K562 (cell line): Measurements from ENCODE around the gene PNPLA1.

ENCODE experiments used
- ATF4 ChIP-seq: fragments of 450-650 bp; formaldehyde crosslinking; IDR thresholded peaks from 2 replicates; pipeline ENCODE4 v1.4.0; 2022; ENCODE audit warnings: mild to moderate bottlenecking, moderate library complexity
- BRCA1 ChIP-seq, 2 experiments: fragments of 450-650 bp in 1 of 2; sonication (generic) in 1 of 2; formaldehyde crosslinking in 1 of 2; IDR thresholded peaks; 2 replicates each; pipeline versions ENCODE4 v1.5.0 to v1.6.1; 2017 to 2020; ENCODE audit warnings: mild to moderate bottlenecking in 1 of 2, missing genetic modification reagents in 1 of 2
- CTCF ChIP-seq, 3 experiments: IDR thresholded peaks in 2 of 3; conservative IDR thresholded peaks in 1 of 3; 2 replicates each; pipeline ENCODE4 v1.5.1; 2011 to 2012; ENCODE audit warnings: low read length in 3 of 3, mild to moderate bottlenecking in 3 of 3, control low read depth in 2 of 3, improper control_type of control experiment in 1 of 3, inconsistent platforms in 1 of 3, low read depth in 1 of 3, mixed read lengths in 1 of 3, moderate library complexity in 1 of 3; ENCODE audit not compliant: insufficient read depth in 2 of 3
- MXI1 ChIP-seq: IDR thresholded peaks from 2 replicates; pipeline ENCODE4 v1.6.1; 2011; ENCODE audit warnings: low read depth, mild to moderate bottlenecking, improper control_type of control experiment, low read length
- MYC ChIP-seq, 2 experiments: fragments of 250-450 bp in 1 of 2; sonication (Bioruptor Pico) in 1 of 2; IDR thresholded peaks; 2 replicates each; pipeline versions ENCODE4 v1.5.1 to v1.6.1; 2012 to 2021; ENCODE audit warnings: low read depth in 2 of 2, borderline replicate concordance in 1 of 2, improper control_type of control experiment in 1 of 2, low read length in 1 of 2, mild to moderate bottlenecking in 1 of 2, moderate library complexity in 1 of 2
- TAF1 ChIP-seq: IDR thresholded peaks from 2 replicates; pipeline ENCODE4 v1.6.1; 2011; ENCODE audit warnings: mild to moderate bottlenecking, low read length, moderate library complexity; ENCODE audit not compliant: insufficient read depth, control insufficient read depth, severe bottlenecking; ENCODE audit errors: extremely low read depth
- ZNF217 ChIP-seq: sonication (generic); formaldehyde crosslinking; IDR thresholded peaks from 2 replicates; pipeline ENCODE4 v1.8.0; 2022; ENCODE audit warnings: mild to moderate bottlenecking, missing genetic modification reagents
- ZZZ3 ChIP-seq: fragments of 450-650 bp; IDR thresholded peaks from 2 replicates; pipeline ENCODE4 v1.6.1; 2016; ENCODE audit warnings: antibody characterized with exemption, mild to moderate bottlenecking, moderate library complexity

- no peak for TF ChIP-seq MYC (IDR thresholded peaks at IDR 0.05; ENCODE audit: low read depth, low read length)
- no peak for TF ChIP-seq MYC (CRISPR knock-in tag; IDR thresholded peaks at IDR 0.05; ENCODE audit: borderline replicate concordance, low read depth)
- no peak for TF ChIP-seq CTCF (IDR thresholded peaks at IDR 0.05 in 2 of 3, conservative IDR thresholded peaks at IDR 0.05 in 1 of 3; ENCODE audit: insufficient read depth in 2 of 3, low read depth in 1 of 3, low read length in 3 of 3)
- TF ChIP-seq ATF4 (CRISPR knock-in tag), result no peak
- no peak for TF ChIP-seq MXI1
- no peak for TF ChIP-seq ZZZ3
- TF ChIP-seq BRCA1 (IDR thresholded peaks at IDR 0.05), result no peak
- TF ChIP-seq BRCA1 (CRISPR knock-in tag; IDR thresholded peaks at IDR 0.05), result no peak
- TF ChIP-seq ZNF217 (CRISPR knock-in tag), result no peak
- TF ChIP-seq TAF1, result no peak
These were observed 76.8 kb downstream of the PNPLA1 start for GRCh38 chr6:36346486-36347273.
